PC-9 (cell line): ENCODE data around the gene NXN. TPM values are rescaled to one million over a fixed set of nuclear protein-coding genes. Genes with fewer than 3 reads are reported as not detected.

Experiments used
- BruUV-seq: library from RNA; stranded (reverse); fragments of 400-500 nt; replicated peaks from 2 replicates; lab custom pipeline; 2021; lab: Mats Ljungman, UMichigan
- CTCF ChIA-PET: fragments of 300-600 bp; sonication (Branson Sonifier 250); formaldehyde crosslinking; loops from one replicate; lab custom pipeline; 2022; ENCODE audit warnings: antibody characterized with exemption; lab: Charles Lee
- POLR2A ChIA-PET: fragments of 300-600 bp; sonication (Branson Sonifier 250); formaldehyde crosslinking; loops from one replicate; lab custom pipeline; 2022; ENCODE audit warnings: antibody characterized with exemption; ENCODE audit not compliant: unreplicated experiment; lab: Charles Lee
- DNase-seq, 2 experiments: peaks; one replicate each; pipeline versions ENCODE4 v3.0.0 to v3.0.0-alpha.2; 2015 to 2022; ENCODE audit warnings: mixed read lengths in 1 of 2
- H2AFZ ChIP-seq: fragments of 200-600 bp; sonication (generic); 2 replicates; pipeline ENCODE4 v1.8.1; 2017; ENCODE audit warnings: antibody characterized with exemption
- H3F3A ChIP-seq: fragments of 200-600 bp; sonication (generic); 2 replicates; pipeline ENCODE4 v1.8.1; 2017; ENCODE audit warnings: antibody characterized with exemption, mild to moderate bottlenecking, low read depth; ENCODE audit not compliant: insufficient read depth
- H3K27ac ChIP-seq: fragments of 200-600 bp; sonication (generic); 2 replicates; pipeline ENCODE4 v1.6.1; 2016; ENCODE audit warnings: mixed run types
- H3K27me3 ChIP-seq: fragments of 200-600 bp; sonication (generic); 2 replicates; pipeline ENCODE4 v1.6.1; 2016; ENCODE audit warnings: low read depth, mixed run types; ENCODE audit not compliant: insufficient read depth
- H3K36me3 ChIP-seq: fragments of 200-600 bp; sonication (generic); 2 replicates; pipeline ENCODE4 v1.6.1; 2016; ENCODE audit warnings: low read depth, mixed run types
- H3K4me1 ChIP-seq: fragments of 200-600 bp; sonication (generic); replicated peaks from 2 replicates; pipeline ENCODE4 v1.6.1; 2016; ENCODE audit warnings: mixed run types; ENCODE audit not compliant: insufficient read depth
- H3K4me2 ChIP-seq: fragments of 200-600 bp; sonication (generic); 2 replicates; pipeline ENCODE4 v1.6.1; 2017; ENCODE audit warnings: mixed run types
- H3K4me3 ChIP-seq: fragments of 200-600 bp; sonication (generic); 2 replicates; pipeline ENCODE4 v1.6.1; 2016; ENCODE audit warnings: mixed run types
- H3K79me2 ChIP-seq: fragments of 200-600 bp; sonication (generic); 2 replicates; pipeline ENCODE4 v1.6.1; 2017; ENCODE audit warnings: low read depth, mixed run types
- H3K9me2 ChIP-seq: fragments of 200-600 bp; sonication (generic); 2 replicates; pipeline ENCODE4 v1.8.1; 2017; ENCODE audit warnings: mild to moderate bottlenecking; ENCODE audit not compliant: insufficient read depth
- H3K9me3 ChIP-seq: fragments of 200-600 bp; sonication (generic); 2 replicates; pipeline ENCODE4 v1.8.1; 2016; ENCODE audit warnings: low read depth; ENCODE audit not compliant: insufficient read depth
- H4K20me1 ChIP-seq: fragments of 200-600 bp; sonication (generic); 2 replicates; pipeline ENCODE4 v1.8.1; 2017; ENCODE audit not compliant: insufficient read depth
- EZH2 ChIP-seq: fragments of 200-600 bp; sonication (generic); IDR thresholded peaks from 2 replicates; pipeline ENCODE4 v1.8.0; 2017; ENCODE audit warnings: antibody characterized with exemption, low read depth
- intact Hi-C: fragments of 100-400 bp; cut with micrococcal nuclease; formaldehyde crosslinking; loops from one replicate; pipeline ENCODE4 v1.10.0; 2022; ENCODE audit not compliant: unreplicated experiment
- total RNA-seq: library from RNA; stranded (reverse); gene quantifications from 2 replicates; pipeline ENCODE4 v1.2.3, GENCODE V29; 2021
- TF ChIP-seq, protein P1 (sequence below): fragments of 200-600 bp; sonication (generic); conservative IDR thresholded peaks from 2 replicates; pipeline ENCODE4 v1.6.1; 2017; ENCODE audit warnings: mixed run types, antibody characterized with exemption, mild to moderate bottlenecking, moderate library complexity

Gene NXN
- total RNA-seq, 1 experiment from 2014 or later, result 59.8 TPM

GRCh38 chr17:1025733-1026598, 46.4 kb upstream of the NXN start:
- H3K4me3 ChIP-seq, result no peak overlapping the region
- no peaks in the 10 kb centered on the region for H3K27me3 ChIP-seq
- no peak for TF ChIP-seq EZH2
- TF ChIP-seq, protein P1, sequence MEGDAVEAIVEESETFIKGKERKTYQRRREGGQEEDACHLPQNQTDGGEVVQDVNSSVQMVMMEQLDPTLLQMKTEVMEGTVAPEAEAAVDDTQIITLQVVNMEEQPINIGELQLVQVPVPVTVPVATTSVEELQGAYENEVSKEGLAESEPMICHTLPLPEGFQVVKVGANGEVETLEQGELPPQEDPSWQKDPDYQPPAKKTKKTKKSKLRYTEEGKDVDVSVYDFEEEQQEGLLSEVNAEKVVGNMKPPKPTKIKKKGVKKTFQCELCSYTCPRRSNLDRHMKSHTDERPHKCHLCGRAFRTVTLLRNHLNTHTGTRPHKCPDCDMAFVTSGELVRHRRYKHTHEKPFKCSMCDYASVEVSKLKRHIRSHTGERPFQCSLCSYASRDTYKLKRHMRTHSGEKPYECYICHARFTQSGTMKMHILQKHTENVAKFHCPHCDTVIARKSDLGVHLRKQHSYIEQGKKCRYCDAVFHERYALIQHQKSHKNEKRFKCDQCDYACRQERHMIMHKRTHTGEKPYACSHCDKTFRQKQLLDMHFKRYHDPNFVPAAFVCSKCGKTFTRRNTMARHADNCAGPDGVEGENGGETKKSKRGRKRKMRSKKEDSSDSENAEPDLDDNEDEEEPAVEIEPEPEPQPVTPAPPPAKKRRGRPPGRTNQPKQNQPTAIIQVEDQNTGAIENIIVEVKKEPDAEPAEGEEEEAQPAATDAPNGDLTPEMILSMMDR, result no peak
- DNase-seq, result no peak
- H4K20me1 ChIP-seq, result 0 out of 2 replicates have a peak, but pooled peaks cover 8% of the 10 kb centered on the region
- no peaks in the 10 kb centered on the region for H3K9me2 ChIP-seq
- H3K36me3 ChIP-seq, result no peaks in the 10 kb centered on the region
- ChIA-PET CTCF (no interaction called here), POLR2A (no interaction called here)
- H3K4me2 ChIP-seq, result no peak overlapping the region
- BruUV-seq, result no TSS peak
- H3K9me3 ChIP-seq, result no peaks in the 10 kb centered on the region
- intact Hi-C loops, result no loop called here
- H3K27ac ChIP-seq, result no peak overlapping the region
- H3F3A ChIP-seq, result no peaks in the 10 kb centered on the region
- H2AFZ ChIP-seq, result no peak overlapping the region
- no peaks in the 10 kb centered on the region for H3K79me2 ChIP-seq
- H3K4me1 ChIP-seq, result no peaks in the 10 kb centered on the region

DNA sequence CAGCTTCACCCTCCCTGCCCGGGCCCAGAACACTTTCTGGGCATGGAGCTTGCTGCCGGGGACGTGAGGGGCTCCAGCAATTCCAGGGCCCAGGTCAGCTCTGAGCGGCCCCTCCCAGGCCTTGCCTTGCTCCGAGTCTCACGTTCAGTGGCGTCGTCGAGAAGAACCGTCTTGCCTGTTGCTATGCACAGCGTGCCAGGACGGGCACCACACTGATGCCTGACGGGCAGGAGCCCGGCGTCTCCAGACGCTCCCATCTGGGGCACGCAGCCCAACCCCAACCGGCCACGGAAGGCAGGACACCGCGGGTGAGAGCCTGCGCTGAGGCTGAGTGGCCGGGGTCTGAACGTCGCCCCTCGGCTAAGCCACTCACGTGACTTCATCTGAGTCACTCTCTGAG, 44.5 kb upstream of the NXN start:
- POLR2A ChIA-PET, result no interaction called here
- H3K27ac ChIP-seq, result no peak overlapping the region

GRCh38 chr17:1022278-1023024, 42.9 kb upstream of the NXN start:
- Histone ChIP-seq H3F3A (no peaks in the 10 kb centered on the region), H4K20me1 (0 out of 2 replicates have a peak, but pooled peaks cover 8% of the 10 kb centered on the region), H3K27ac (no peak overlapping the region), H3K4me3 (no peak overlapping the region), H3K9me2 (no peaks in the 10 kb centered on the region), H3K27me3 (no peaks in the 10 kb centered on the region), H3K79me2 (no peaks in the 10 kb centered on the region), H3K4me1 (no peaks in the 10 kb centered on the region), H2AFZ (no peak overlapping the region), H3K9me3 (no peaks in the 10 kb centered on the region), H3K4me2 (no peak overlapping the region), H3K36me3 (no peaks in the 10 kb centered on the region)
- POLR2A ChIA-PET, result no interaction called here
- no TSS peak for BruUV-seq
- intact Hi-C loops, result no loop called here
- no peak for TF ChIP-seq EZH2
- TF ChIP-seq, protein P1, result no peak
- CTCF ChIA-PET, result no interaction called here
- no peak for DNase-seq

More for the DNA sequence above, 44.5 kb upstream of the NXN start:
- TF ChIP-seq, protein P1, result no peak
- TF ChIP-seq EZH2, result no peak
- Histone ChIP-seq H3K4me2 (no peak overlapping the region), H3K9me3 (no peaks in the 10 kb centered on the region), H3K36me3 (no peaks in the 10 kb centered on the region), H2AFZ (no peak overlapping the region), H4K20me1 (0 out of 2 replicates have a peak, but pooled peaks cover 4% of the 10 kb centered on the region), H3K4me3 (no peak overlapping the region), H3K4me1 (no peaks in the 10 kb centered on the region), H3K9me2 (no peaks in the 10 kb centered on the region), H3K79me2 (no peaks in the 10 kb centered on the region), H3K27me3 (no peaks in the 10 kb centered on the region), H3F3A (no peaks in the 10 kb centered on the region)
- no TSS peak for BruUV-seq
- no peak for DNase-seq
- intact Hi-C loops, result no loop called here
- CTCF ChIA-PET, result interaction anchor here (0.6 kb wide), 1 partner anchor 34 kb away, joined by 3 read pairs; no protein-coding TSS in a partner anchor
